ENCODE results near the gene PHF12.
A peak's percentile ranks its signal among the peaks of the same experiment; 100 is the strongest.

The PHF12 gene

GRCh38 chr17:28968914-28969295 is 17.6 kb upstream of the PHF12 start:
- no peak for TF ChIP-seq CTCF (IDR thresholded peaks at IDR 0.05)
- no peak overlapping the region for H3K27ac ChIP-seq

GRCh38 chr17:28968231-28968913 is 17.1 kb upstream of the PHF12 start:
- Histone ChIP-seq H3K27me3 (peaks cover 18% of the 10 kb centered on the region), H3K4me1 (ENCODE audit: control insufficient read depth in 1 of 2, insufficient read depth in 1 of 2, low read depth in 1 of 2, low read length in 1 of 2) (peaks cover 0 to 10% of the 10 kb centered on the region in 2 experiments)
- no peak for TF ChIP-seq CTCF (IDR thresholded peaks at IDR 0.05)

More at GRCh38 chr17:28968914-28969295, 17.6 kb upstream of the PHF12 start:
- Histone ChIP-seq H3K36me3 (no peaks in the 10 kb centered on the region), H3K4me1 (ENCODE audit: control insufficient read depth in 1 of 2, insufficient read depth in 1 of 2, low read depth in 1 of 2, low read length in 1 of 2) (peaks cover 0 to 10% of the 10 kb centered on the region in 2 experiments), H3K9me3 (no peaks in the 10 kb centered on the region), H3K27me3 (peaks cover 13% of the 10 kb centered on the region), H3K4me3 (ENCODE audit: low read depth in 1 of 2, low read length in 1 of 2) (no peak overlapping the region)

GRCh38 chr17:28967221-28968135 is 16.2 kb upstream of the PHF12 start:
- Histone ChIP-seq H3K9me3 (no peaks in the 10 kb centered on the region), H3K36me3 (no peaks in the 10 kb centered on the region), H3K4me3 (ENCODE audit: low read depth in 1 of 2, low read length in 1 of 2) (no peak overlapping the region), H3K27me3 (peaks cover 23% of the 10 kb centered on the region), H3K4me1 (ENCODE audit: control insufficient read depth in 1 of 2, insufficient read depth in 1 of 2, low read depth in 1 of 2, low read length in 1 of 2) (peaks cover 0 to 10% of the 10 kb centered on the region in 2 experiments), H3K27ac (peak overlapping the region; percentile 77)
- TF ChIP-seq CTCF (IDR thresholded peaks at IDR 0.05): no peak

More at GRCh38 chr17:28968231-28968913, 17.1 kb upstream of the PHF12 start:
- no peak overlapping the region for H3K4me3 ChIP-seq (ENCODE audit: low read depth in 1 of 2, low read length in 1 of 2)
- H3K9me3 ChIP-seq: no peaks in the 10 kb centered on the region
- no peaks in the 10 kb centered on the region for H3K36me3 ChIP-seq
- H3K27ac ChIP-seq: peak overlapping the region; percentile 77

- H3K27me3 ChIP-seq: peaks cover 32% of the 10 kb centered on the region
These were observed 12.5 kb upstream of the PHF12 start for GRCh38 chr17:28963841-28964240.

More at GRCh38 chr17:28963841-28964240, 12.5 kb upstream of the PHF12 start:
- H3K4me1 ChIP-seq (ENCODE audit: control insufficient read depth in 1 of 2, insufficient read depth in 1 of 2, low read depth in 1 of 2, low read length in 1 of 2): peaks cover 0 to 10% of the 10 kb centered on the region in 2 experiments
- H3K9me3 ChIP-seq: no peaks in the 10 kb centered on the region
- no peak overlapping the region for H3K4me3 ChIP-seq (ENCODE audit: low read depth in 1 of 2, low read length in 1 of 2)
- no peak for TF ChIP-seq CTCF (IDR thresholded peaks at IDR 0.05)
- no peak overlapping the region for H3K27ac ChIP-seq
- no peaks in the 10 kb centered on the region for H3K36me3 ChIP-seq

Data from neutrophil (primary cell).